Panc1 (cell line): ENCODE measurements around the gene SAYSD1. TPM values are rescaled to one million over a fixed set of nuclear protein-coding genes. Genes with fewer than 3 reads are reported as not detected.

Experiments
- ATAC-seq: fragments of 200-7000 bp; cut with Tn5 transposase; 2 replicates; pipeline ENCODE4 v1.9.1; 2020; ENCODE audit warnings: mild to moderate bottlenecking, moderate library complexity
- BruUV-seq: library from RNA; stranded (reverse); fragments of 400-500 nt; replicated peaks from 2 replicates; lab custom pipeline; 2021; lab: Mats Ljungman, UMichigan
- CTCF ChIA-PET: fragments of 300-600 bp; sonication (Branson Sonifier 250); formaldehyde crosslinking; loops from one replicate; lab custom pipeline; 2022; ENCODE audit warnings: antibody characterized with exemption; lab: Charles Lee
- POLR2A ChIA-PET: fragments of 300-600 bp; sonication (Branson Sonifier 250); formaldehyde crosslinking; loops from one replicate; lab custom pipeline; 2022; ENCODE audit warnings: antibody characterized with exemption; lab: Charles Lee
- DNase-seq: peaks from one replicate; pipeline ENCODE4 v3.0.0-alpha.2; 2010; ENCODE audit warnings: low read depth, low spot score
- H3K27ac ChIP-seq: 2 replicates; pipeline ENCODE4 v1.5.1; 2011; ENCODE audit warnings: mild to moderate bottlenecking, low read length, inconsistent platforms
- H3K27me3 ChIP-seq: fragments of 200-500 bp; sonication (Bioruptor generic); 2 replicates; pipeline ENCODE4 v1.6.0; 2014; ENCODE audit warnings: low read length, inconsistent platforms; ENCODE audit not compliant: control insufficient read depth, insufficient read depth
- H3K36me3 ChIP-seq: fragments of 200-500 bp; sonication (Bioruptor generic); 2 replicates; pipeline ENCODE4 v1.5.1; 2014; ENCODE audit warnings: inconsistent platforms, mild to moderate bottlenecking, low read length, moderate library complexity; ENCODE audit not compliant: control insufficient read depth, insufficient read depth
- H3K4me1 ChIP-seq: 2 replicates; pipeline ENCODE4 v1.5.1; 2011; ENCODE audit warnings: inconsistent platforms, mild to moderate bottlenecking, low read length, moderate library complexity; ENCODE audit not compliant: control insufficient read depth, insufficient read depth
- H3K4me3 ChIP-seq, 2 experiments: 2 replicates each; pipeline ENCODE4 v1.5.1; 2011 to 2012; ENCODE audit warnings: low read depth in 2 of 2, low read length in 2 of 2, mild to moderate bottlenecking in 2 of 2, inconsistent platforms in 1 of 2, moderate library complexity in 1 of 2
- H3K9me3 ChIP-seq: fragments of 200-500 bp; sonication (Bioruptor generic); 2 replicates; pipeline ENCODE4 v1.5.1; 2014; ENCODE audit warnings: low read depth, mild to moderate bottlenecking, inconsistent platforms, low read length, moderate library complexity; ENCODE audit not compliant: control insufficient read depth, insufficient read depth
- CTCF ChIP-seq: fragments of 450-650 bp; IDR thresholded peaks from 2 replicates; pipeline ENCODE4 v1.5.1; 2017; ENCODE audit warnings: mild to moderate bottlenecking
- POLR2AphosphoS5 ChIP-seq: IDR thresholded peaks from 2 replicates; pipeline ENCODE4 v1.6.1; 2012; ENCODE audit warnings: mild to moderate bottlenecking, low read depth, low read length, moderate library complexity
- REST ChIP-seq, 2 experiments: IDR thresholded peaks; 2 replicates each; pipeline ENCODE4 v1.6.1; 2011 to 2012; ENCODE audit warnings: low read depth in 2 of 2, control low read depth in 1 of 2, low read length in 1 of 2, mild to moderate bottlenecking in 1 of 2, moderate library complexity in 1 of 2; ENCODE audit not compliant: insufficient read depth in 1 of 2
- SIN3A ChIP-seq: IDR thresholded peaks from 2 replicates; pipeline ENCODE4 v1.6.1; 2012; ENCODE audit warnings: low read depth, mild to moderate bottlenecking, low read length, moderate library complexity, borderline replicate concordance; ENCODE audit not compliant: insufficient read depth
- TCF7L2 ChIP-seq: IDR thresholded peaks from 2 replicates; pipeline ENCODE4 v1.6.1; 2011; ENCODE audit warnings: mild to moderate bottlenecking, low read depth, low read length, inconsistent platforms
- in situ Hi-C: cut with HindIII; loops from 2 replicates; pipeline ENCODE4 v1.10.0; 2016; ENCODE audit warnings: low sequenced_read_pairs, low pct_unique_long_range_greater_than_20kb
- intact Hi-C: fragments of 100-400 bp; cut with micrococcal nuclease; formaldehyde crosslinking; loops from one replicate; pipeline ENCODE4 v1.10.0; 2022; ENCODE audit not compliant: unreplicated experiment
- total RNA-seq: library from RNA; stranded (reverse); gene quantifications from one replicate; pipeline ENCODE4 v1.2.1, GENCODE V29; 2021; ENCODE audit not compliant: unreplicated experiment

Gene SAYSD1
- total RNA-seq, 1 experiment from 2014 or later, result 17.0 TPM

DNA sequence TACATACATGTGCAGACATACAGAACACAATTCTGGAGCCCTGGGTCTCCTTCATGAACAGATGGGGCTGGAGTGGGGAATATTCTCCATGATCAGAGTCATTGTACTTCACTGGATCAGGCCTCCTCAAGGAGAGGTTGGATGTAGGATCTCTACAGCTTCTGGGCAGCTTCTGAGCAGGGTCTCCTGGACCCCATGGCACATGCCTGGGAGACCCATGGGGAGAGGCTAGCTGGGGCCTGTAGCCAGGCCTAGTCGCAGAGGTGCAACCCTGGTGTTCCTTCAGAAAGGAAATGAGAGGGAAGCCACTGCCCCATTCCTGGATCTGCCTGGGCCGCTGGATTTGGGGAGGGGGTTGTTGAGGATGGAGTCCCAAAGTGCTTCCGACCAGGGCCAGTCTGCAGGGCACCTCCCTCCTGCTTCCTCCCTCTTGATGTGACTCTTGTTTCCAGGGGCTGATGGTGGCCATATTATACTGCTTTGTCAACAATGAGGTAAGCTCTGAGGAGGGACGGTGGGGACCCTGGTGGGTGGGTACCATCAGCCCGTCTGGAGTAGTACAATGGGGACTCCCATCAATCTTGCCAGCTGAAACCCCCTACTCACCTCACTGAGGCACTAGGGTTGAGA lies 34.6 kb downstream of the SAYSD1 start:
- no TSS peak for BruUV-seq

More for the DNA sequence above, 34.6 kb downstream of the SAYSD1 start:
- TF ChIP-seq TCF7L2, result no peak
- no peak for TF ChIP-seq SIN3A
- no peak for TF ChIP-seq CTCF
- TF ChIP-seq REST (IDR thresholded peaks at IDR 0.05; ENCODE audit: insufficient read depth in 1 of 2, low read depth in 2 of 2, low read length in 1 of 2), result no peak
- no peak for TF ChIP-seq POLR2AphosphoS5
- ATAC-seq, result no peak
- ChIA-PET CTCF (no interaction called here), POLR2A (no interaction called here)
- Histone ChIP-seq H3K4me3 (no peak overlapping the region), H3K27me3 (no peaks in the 10 kb centered on the region; the same call in 1 of the 2 replicates), H3K36me3 (no peaks in the 10 kb centered on the region), H3K4me1 (no peaks in the 10 kb centered on the region), H3K27ac (no peak overlapping the region), H3K9me3 (no peaks in the 10 kb centered on the region)
- in situ Hi-C loops, result no loop called here
- intact Hi-C loops, result no loop called here
- no peak for DNase-seq
